Erythroblast (primary cell): ENCODE data around the gene OSBP2.

Experiments
- DNase-seq, 2 experiments: peaks; one replicate each; lab custom pipeline; 2025; lab: John Stamatoyannopoulos, UW
- GATA1 ChIP-seq: IDR thresholded peaks from 2 replicates; pipeline ENCODE4 v1.6.1; 2011; ENCODE audit warnings: low read depth, mild to moderate bottlenecking, control low read depth, low read length, moderate library complexity
- POLR2A ChIP-seq: IDR thresholded peaks from 2 replicates; pipeline ENCODE4 v1.6.1; 2011; ENCODE audit warnings: mild to moderate bottlenecking, low read length

Gene OSBP2

DNA sequence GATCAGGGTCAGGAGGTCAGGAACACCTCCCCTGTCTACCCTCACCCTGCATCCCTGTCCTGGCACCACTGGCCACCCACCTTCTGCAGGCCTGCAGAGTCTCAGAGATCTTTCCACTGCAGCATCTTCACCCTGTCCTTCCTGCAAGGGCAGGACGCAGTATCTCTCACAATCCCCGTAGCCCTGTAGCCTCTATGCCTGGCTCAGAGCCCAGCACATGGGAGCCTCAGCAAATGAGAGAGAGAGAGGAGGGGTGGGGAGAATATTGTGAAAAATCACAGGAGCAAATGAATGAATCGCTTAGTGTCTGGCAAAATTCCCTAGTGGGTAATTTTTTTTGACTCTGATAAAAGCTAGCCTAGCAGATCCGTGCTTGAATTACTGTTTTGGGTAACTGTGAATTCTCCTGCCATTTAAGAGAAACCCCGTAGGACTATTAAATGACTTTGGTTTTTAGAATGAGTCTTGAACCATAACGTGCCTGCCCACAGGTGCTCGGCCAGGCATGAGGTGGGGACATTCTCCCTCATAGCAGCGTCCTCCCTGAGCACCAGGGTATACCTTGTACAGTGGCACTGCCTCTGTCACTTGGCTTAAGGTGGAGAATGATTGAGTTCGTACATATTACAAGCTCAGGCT lies 182.4 kb downstream of the OSBP2 start:
- peak; percentile 75 to 76 for DNase-seq
- no peak for TF ChIP-seq POLR2A
- TF ChIP-seq GATA1: no peak

- TF ChIP-seq GATA1 (no peak), POLR2A (no peak)
- DNase-seq: no peak
Observed at GRCh38 chr22:30877662-30878515, 183.2 kb downstream of the OSBP2 start.

- DNase-seq: peak; percentile 81 to 84
- no peak for TF ChIP-seq GATA1
Observed at GRCh38 chr22:30878516-30879414, 184.1 kb downstream of the OSBP2 start.

DNA sequence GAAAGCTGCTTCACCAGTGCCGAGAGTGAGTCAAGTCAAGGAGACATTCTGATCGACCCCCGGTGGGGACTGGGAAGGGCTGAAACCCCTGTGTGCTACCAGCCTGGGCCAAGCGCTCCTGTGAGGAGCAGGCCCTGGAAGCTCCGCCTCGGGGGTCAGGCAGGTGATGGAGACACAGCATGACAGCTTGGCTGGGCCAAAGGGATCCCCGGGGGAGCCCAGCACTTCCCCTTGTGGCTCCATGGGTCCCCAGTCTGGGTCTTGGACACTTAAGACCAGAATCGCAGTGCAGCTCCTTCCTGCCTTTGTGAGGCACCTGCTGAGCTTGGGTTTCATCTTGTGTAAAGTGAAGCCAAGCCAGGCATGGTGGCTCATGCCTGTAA lies 184.7 kb downstream of the OSBP2 start:
- DNase-seq: no peak
- TF ChIP-seq GATA1 (no peak), POLR2A (no peak)

DNA sequence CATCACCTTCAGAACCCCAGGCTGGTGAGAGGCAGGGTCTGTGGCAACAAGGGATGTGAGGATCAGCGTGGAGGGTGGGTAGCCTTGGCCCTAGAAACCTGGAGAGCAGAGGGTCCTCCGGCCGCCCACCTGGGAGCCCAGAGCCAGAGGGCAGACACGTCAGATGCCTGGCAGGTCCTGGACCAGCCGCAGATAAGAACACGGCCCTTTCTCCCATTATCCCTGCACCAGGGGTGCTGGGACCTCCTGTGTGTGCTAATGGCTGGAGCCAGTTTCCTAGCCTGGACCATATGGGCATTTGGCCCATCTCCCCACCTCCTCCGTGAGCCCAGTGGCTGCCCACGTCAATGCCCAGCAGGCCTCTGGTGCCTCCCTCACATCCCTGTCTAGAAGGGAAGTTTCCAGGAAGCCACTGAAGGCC lies 185.5 kb downstream of the OSBP2 start:
- TF ChIP-seq GATA1: no peak
- TF ChIP-seq POLR2A: no peak
- no peak for DNase-seq

- DNase-seq: no peak
- no peak for TF ChIP-seq GATA1
Observed at GRCh38 chr22:30880847-30881246, 186.2 kb downstream of the OSBP2 start.

DNA sequence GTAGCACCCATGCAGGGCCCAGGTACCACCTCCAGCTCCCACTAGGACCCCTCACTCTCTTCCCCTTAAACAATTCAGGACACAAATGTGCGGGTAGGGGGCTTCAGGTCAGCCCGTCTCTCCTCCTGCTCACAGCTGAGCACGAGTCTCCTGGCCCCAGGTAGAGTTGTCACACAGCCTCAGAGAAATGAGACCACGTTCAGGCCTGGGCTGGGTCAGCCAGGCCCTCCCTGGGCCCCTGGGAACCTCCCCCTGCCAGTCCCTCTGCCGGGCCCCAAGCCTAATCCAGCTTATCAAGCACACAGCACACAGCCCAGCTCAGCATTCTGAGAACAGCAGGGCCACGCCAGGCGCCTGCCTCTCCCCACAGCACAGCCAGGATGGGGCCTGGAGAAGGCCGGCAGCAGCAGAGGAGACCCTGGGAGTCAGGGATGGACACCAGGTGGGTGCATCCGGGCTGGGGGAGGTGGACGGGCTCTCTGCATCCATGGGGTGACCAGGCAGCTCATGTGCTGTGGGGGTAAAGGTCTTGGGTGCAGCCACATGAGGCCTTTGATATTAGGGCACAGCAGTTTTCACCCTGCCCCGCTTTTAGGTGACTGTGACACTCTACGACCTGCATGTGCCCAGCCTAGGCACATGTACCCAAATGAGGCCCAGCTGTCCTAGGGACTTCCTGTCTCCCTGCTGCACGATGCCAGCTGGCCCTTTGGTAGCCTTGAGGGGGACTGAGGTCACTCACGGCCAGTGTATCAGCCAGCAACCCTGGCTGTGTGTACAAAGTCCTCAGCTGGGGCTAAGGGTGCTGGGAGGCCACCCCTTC lies 186.9 kb downstream of the OSBP2 start:
- peak; percentile 96 to 97 for DNase-seq
- TF ChIP-seq GATA1 (no peak), POLR2A (peak; percentile 98)

DNA sequence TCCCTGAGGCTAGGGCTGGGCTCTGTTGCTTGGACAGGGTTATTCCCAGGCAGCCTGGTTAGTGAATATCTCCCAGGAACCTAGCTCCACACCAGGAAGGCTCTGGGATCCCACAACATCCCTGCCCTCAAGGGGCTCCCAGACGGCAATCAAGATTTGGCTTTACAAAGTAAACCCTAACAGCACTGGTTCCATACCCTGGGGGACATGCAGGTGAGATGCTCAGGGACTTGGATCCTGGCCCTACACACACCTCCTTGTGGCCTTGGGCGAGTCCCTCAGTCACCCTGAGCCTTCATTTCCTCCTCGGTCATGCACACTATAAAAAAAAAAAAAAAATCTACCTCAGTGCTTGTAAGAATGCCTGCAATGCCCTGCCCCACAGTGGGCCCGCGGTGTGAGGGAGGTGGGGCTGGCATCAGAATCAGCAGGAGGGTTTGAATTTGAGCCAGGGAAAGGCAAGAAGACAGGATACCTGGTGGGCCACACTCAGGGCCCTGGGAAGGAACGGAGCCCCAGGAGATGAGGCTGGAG lies 187.6 kb downstream of the OSBP2 start:
- no peak for TF ChIP-seq POLR2A
- TF ChIP-seq GATA1: no peak
- DNase-seq: peak; percentile 50 to 65

DNA sequence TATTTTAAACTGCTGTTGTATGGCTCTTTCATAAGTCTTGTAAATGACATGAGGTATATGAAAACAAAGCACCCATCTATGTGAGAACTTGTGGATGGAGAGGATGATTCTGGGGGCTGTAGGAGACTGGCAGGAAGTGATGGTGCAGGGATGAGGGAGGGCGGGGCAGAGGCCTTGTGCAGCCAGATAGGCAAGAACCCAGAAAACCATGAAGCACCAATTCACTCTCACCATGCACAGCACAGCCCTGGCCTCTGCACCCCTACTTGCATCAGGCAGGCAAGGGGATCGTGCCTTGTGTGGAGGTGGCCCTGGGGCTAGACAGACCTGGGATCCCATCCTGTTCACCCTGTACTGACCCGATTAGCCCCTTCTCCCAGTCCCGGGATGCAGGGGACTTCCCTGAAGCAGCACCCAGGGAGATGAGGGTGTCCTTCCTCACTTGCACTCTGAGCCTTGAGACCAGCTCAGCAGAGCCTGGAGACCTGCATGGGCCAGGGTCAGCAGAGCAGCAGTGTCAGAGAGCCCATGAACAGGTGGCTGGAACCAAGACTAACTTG lies 188.4 kb downstream of the OSBP2 start:
- TF ChIP-seq POLR2A: peak; percentile 81
- TF ChIP-seq GATA1: no peak
- DNase-seq: peak; percentile 90 to 91

- TF ChIP-seq POLR2A (no peak), GATA1 (no peak)
- no peak for DNase-seq
Observed at GRCh38 chr22:30883586-30884145, 189.0 kb downstream of the OSBP2 start.

- no peak for TF ChIP-seq GATA1
- no peak for TF ChIP-seq POLR2A
- DNase-seq: no peak
Observed at GRCh38 chr22:30884211-30885000, 189.7 kb downstream of the OSBP2 start.
